Islet of Langerhans (tissue), 1 donor: Measurements from ENCODE around the gene GABRB3.

Source experiments
- FAIRE-seq: peaks from one replicate; lab custom pipeline; 2011; peaks lifted over from hg19 to GRCh38; lab: Jason Lieb, UNC

GABRB3 gene

GRCh38 chr15:26676115-26676514 is 96.8 kb downstream of the GABRB3 start:
- no peak for FAIRE-seq

- no peak for FAIRE-seq
Observed at GRCh38 chr15:26674467-26674866, 98.4 kb downstream of the GABRB3 start.

GRCh38 chr15:26673445-26673844 is 99.4 kb downstream of the GABRB3 start:
- FAIRE-seq: no peak

- no peak for FAIRE-seq
Observed at GRCh38 chr15:26670116-26670515, 102.8 kb downstream of the GABRB3 start.

- FAIRE-seq: no peak
Observed at GRCh38 chr15:26667222-26667988, 105.5 kb downstream of the GABRB3 start.

GRCh38 chr15:26665957-26666791 is 106.7 kb downstream of the GABRB3 start:
- FAIRE-seq: peak; percentile 24

- FAIRE-seq: peak; percentile 38
Observed at GRCh38 chr15:26662283-26662682, 110.6 kb downstream of the GABRB3 start.

- no peak for FAIRE-seq
Observed at GRCh38 chr15:26661748-26662147, 111.1 kb downstream of the GABRB3 start.

- no peak for FAIRE-seq
Observed at GRCh38 chr15:26661107-26661506, 111.8 kb downstream of the GABRB3 start.

- FAIRE-seq: no peak
Observed at GRCh38 chr15:26660241-26660640, 112.6 kb downstream of the GABRB3 start.

GRCh38 chr15:26658290-26658689 is 114.6 kb downstream of the GABRB3 start:
- FAIRE-seq: no peak

- no peak for FAIRE-seq
Observed at GRCh38 chr15:26656080-26656479, 116.8 kb downstream of the GABRB3 start.

- FAIRE-seq: no peak
Observed at GRCh38 chr15:26651909-26652308, 121.0 kb downstream of the GABRB3 start.

- no peak for FAIRE-seq
Observed at GRCh38 chr15:26648676-26649075, 124.2 kb downstream of the GABRB3 start.

GRCh38 chr15:26644948-26645347 is 127.9 kb downstream of the GABRB3 start:
- no peak for FAIRE-seq

GRCh38 chr15:26641144-26641543 is 131.7 kb downstream of the GABRB3 start:
- FAIRE-seq: no peak

- FAIRE-seq: no peak
Observed at GRCh38 chr15:26640601-26641000, 132.3 kb downstream of the GABRB3 start.

GRCh38 chr15:26639966-26640365 is 132.9 kb downstream of the GABRB3 start:
- no peak for FAIRE-seq

- peak; percentile 36 for FAIRE-seq
Observed at GRCh38 chr15:26635614-26636013, 137.3 kb downstream of the GABRB3 start.

GRCh38 chr15:26635105-26635504 is 137.8 kb downstream of the GABRB3 start:
- FAIRE-seq: no peak

GRCh38 chr15:26634319-26634718 is 138.5 kb downstream of the GABRB3 start:
- no peak for FAIRE-seq

- FAIRE-seq: peak; percentile 95
Observed at GRCh38 chr15:26632500-26632899, 140.4 kb downstream of the GABRB3 start.

- FAIRE-seq: no peak
Observed at GRCh38 chr15:26631894-26632293, 141.0 kb downstream of the GABRB3 start.

GRCh38 chr15:26630857-26631256 is 142.0 kb downstream of the GABRB3 start:
- no peak for FAIRE-seq
